ENCODE measurements around the gene LRRFIP1.
"Not testable (repeated sequence)": the region's sequence is repeated elsewhere in the genome, so short reads cannot be mapped to it uniquely, and the experiment has no call there.

The LRRFIP1 gene

DNA sequence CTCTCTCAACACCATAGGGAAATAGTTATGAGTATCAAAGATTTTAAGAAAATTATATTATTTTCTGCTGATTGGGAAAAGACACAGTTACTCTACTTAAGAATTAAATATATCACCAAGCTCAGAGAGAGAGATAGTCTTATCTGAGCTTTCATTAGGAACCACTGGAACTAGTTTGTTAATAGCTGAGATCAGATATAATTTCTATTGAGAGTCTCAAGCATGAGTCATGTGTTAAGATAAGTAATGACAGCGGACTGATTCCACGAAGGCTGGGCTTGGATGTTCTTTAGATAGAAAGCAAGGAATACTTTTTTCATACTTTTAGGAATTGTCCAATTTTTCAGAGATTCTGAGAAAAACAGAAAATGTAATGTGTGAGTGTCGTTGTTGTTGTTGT is 126.8 kb downstream of the LRRFIP1 start:
- no peak for DNase-seq

DNA sequence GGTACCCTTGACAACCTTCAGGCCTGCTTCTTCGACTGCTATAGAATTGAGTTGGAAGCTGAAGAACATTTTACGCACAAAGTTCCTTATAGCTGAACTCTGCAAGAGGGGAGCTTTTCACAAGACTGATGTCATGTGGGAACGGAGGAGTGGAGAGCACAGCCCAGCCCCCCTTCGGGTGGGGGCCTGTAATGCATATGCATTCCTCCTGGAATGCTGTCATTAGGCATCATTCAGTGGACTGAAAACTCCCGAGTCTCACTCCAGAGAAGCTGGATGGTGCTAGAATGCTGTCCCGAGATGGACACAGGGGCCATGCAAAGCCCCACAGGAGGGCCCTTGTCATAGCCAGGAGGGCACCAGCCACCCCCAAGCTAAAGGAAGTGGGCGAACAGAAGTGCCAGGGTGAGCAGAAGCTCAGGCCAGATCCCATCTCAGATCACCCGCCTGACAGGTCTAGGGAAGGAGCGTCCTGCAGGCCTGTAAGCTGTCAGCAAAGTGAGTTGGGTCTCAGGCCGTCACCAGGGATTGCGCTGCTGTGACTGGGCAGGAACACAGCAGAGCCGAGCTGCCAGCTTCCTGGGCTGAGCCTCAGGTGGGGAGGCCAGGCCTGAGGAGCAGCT is 127.3 kb downstream of the LRRFIP1 start:
- DNase-seq, result no peak

DNA sequence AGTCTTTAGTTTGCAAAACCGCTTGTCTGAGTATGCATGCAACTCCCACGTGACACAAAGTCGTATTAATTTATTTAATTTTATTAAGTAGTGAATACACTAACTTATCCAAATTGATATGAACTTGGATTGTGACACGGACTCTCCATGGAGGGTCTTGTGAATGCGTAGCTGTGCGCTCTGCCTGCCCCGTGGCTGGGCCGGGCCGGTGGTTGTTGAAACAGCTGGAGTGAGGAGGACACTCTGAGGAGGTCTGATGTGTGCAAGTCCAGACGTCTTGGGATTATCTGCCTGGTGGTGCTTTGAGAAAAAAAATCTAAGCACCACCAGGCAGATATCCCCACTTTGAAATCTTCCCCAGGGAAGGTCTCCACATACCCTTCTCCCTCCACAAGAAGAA is 130.2 kb downstream of the LRRFIP1 start:
- no peak for DNase-seq

DNA sequence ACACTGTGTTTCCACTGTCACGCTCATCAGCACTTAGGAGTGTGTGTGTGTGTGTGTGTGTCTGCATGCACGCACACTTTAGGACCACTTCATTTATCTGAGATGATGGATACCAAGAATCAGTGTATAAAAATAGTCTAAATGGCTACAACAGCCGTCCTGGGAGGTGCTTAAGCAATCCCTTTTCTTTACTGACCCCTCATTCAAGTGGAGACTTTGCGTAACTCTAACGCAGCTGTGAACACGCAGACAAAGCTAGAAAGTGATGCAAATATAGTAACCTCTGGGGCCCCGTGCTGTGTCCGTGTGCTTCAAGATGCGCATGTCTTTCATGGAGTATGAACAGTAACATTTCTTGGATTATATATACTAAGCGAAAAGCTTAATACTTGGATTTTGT is 130.8 kb downstream of the LRRFIP1 start:
- DNase-seq, result no peak

DNA sequence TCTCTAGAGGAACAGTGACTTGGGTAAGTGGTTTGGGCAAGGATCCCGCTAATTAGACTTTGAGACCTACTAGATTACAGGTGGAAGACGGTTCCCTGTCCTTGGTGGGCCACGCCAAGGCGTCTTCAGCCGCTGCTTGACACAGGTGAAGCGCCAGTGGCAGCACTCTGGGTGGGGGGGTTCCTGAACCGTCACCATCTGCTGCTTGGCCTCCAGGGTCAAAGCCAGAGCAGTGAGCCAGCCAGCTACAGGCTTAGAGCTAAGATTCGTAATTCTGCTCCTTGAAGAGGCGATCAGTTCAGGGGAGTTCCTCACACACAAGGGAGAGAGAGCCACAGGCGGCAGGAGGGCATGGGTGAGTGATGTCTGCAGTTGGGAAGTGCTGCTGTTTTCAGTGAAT is 131.8 kb downstream of the LRRFIP1 start:
- DNase-seq, result no peak

DNA sequence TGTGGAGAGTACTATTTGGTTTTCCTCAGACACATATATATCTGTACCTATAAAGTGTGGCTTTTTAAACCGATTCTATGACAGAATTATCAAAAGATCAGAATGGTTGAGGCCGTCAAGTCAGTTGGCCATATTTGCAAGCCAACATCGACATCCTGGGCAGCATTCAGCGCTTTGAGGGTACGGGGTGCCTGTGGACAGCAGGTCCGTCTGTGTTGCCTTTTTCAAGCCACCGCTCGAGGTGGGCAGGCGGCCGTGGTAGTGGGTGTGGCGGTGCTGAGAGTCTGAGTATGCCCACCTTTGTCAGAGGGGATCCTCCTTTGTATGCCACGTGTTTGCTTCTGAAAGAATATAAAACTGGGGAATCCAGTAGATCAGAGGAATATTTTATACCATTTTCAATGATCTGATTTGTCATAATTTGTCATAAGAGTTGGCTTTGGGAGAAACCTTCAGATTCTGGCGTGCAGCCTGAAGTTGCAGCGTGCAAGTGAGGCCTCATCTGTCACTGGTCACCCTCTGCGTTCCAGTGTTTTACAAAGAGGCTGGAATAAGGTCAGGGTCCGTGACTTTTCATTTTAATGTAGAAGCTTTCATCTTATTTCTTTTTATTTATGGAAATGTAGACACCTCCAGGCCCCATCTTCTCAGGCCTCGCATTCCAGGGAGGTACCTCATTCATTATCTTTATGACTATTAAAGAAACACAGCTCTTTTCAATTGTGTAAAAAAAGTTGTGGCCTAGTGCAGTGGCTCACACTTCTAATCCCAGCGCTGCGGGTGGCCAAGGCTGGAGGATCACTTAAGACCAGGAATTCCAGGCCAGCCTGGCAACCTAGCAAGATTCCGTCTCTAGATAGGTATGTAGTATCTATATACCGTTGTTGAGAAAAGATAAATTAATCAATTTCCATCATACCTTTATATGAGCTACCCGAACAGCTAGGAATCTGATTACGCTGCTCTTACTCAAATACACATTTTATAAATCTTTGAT is 133.4 kb downstream of the LRRFIP1 start:
- DNase-seq, result no peak

DNA sequence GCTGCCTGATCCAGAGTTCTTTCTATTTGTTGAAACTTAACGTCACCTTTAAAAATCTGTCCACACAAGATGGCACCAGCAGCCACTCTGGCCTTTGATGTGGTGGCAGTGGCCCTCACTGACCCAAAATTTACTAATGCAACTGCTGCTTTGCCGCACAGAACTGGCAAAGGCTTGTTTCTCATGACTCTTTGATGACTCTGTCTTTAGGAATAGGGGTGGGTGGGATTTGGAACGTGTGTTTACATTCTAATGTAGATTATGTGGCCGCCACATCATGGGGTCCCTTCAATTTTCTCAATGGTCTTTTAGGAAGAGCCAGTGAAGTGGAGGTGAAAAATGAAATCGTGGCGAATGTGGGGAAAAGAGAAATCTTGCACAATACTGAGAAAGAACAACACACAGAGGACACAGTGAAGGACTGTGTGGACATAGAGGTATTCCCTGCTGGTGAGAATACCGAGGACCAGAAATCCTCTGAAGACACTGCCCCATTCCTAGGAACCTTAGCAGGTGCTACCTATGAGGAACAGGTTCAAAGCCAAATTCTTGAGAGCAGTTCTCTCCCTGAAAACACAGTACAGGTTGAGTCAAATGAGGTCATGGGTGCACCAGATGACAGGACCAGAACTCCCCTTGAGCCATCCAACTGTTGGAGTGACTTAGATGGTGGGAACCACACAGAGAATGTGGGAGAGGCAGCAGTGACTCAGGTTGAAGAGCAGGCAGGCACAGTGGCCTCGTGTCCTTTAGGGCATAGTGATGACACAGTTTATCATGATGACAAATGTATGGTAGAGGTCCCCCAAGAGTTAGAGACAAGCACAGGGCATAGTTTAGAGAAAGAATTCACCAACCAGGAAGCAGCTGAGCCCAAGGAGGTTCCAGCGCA is 135.2 kb downstream of the LRRFIP1 start:
- not testable (repeated sequence) for DNase-seq

DNA sequence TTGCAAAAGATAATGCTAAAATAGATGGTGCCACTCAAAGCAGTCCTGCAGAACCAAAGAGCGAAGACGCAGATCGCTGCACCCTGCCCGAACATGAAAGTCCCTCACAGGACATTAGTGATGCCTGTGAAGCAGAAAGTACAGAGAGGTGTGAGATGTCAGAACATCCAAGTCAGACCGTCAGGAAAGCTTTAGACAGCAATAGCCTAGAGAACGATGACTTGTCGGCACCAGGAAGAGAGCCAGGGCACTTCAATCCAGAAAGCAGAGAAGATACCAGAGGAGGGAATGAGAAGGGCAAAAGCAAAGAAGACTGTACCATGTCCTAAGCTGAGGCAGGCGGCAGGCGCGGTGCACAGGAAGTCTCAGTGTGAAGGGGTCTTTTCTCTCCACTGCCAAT is 136.4 kb downstream of the LRRFIP1 start:
- DNase-seq, result no peak

DNA sequence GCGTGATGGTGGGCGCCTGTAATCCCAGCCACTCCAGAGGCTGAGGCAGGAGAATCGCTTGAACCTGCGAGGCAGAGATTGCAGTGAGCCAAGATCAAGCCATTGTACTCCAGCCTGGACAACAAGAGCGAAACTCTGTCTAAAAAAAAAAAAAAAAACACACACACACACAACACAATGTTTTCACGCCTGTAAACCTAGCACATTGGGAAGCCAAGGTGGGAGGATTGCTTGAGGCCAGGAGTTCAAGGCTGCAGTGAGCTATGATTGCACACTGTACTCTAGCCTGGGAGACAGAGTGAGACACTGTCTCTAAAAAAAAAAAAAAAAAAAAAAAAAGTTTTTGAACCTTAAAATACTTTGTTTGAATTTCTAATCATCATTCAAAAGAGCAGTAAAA is 137.7 kb downstream of the LRRFIP1 start:
- DNase-seq, result not testable (repeated sequence)

DNA sequence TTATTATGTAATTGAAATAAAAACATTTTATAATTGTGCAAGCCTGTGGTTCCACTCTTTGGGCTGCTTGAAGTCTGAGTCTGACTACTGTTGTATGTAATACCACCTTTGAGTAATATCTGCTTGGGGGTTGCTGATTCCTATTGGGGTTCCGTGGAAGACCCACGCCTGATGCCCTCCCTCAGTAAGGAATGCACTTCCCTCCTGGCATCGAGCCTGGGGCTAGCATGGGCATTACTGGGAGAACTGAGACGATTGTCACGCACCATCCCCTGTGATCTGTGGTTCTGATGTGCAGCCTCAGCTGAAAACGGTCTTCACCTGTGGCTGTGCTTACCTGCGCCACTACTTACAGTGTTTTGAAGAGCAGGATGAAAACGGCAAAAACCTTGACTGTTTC is 138.5 kb downstream of the LRRFIP1 start:
- DNase-seq, result no peak

DNA sequence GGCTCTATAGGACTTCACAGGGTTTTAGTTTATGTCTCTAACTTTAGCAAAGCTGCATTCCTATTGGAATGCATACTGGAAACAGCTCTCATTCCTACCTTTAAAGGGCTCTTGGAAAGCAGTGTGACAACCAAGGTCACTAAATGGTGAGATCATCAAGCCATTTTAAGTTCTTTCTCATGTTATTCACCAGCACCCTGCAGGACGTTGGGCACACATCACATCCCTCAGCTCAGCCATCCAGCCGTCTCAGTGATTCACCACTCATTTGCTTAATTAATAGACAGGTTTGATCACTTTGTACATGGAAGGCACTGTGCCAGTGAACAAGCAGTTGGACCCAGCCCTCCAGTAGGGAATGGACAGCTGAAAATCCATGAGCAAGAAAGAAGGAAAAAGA is 139.0 kb downstream of the LRRFIP1 start:
- DNase-seq, result no peak

DNA sequence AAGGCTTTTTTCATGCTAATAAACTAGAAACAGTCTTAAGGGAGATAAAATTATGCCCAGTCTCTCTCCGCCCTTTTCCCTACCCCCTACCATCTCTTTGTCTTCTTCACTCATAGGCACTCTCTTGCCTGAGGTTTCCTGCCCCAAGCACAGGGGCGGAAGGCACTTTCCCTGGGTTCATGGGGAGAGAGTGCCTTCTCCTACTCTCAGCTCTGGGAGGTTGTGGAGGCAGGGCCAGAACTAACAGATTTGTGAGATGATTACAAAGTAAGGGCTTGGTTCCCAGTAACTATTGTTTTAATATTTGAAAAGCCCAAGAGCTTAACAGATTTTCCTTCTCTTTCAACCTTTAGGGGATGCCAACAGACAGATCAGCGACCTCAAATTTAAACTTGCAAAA is 145.1 kb downstream of the LRRFIP1 start:
- DNase-seq, result no peak

DNA sequence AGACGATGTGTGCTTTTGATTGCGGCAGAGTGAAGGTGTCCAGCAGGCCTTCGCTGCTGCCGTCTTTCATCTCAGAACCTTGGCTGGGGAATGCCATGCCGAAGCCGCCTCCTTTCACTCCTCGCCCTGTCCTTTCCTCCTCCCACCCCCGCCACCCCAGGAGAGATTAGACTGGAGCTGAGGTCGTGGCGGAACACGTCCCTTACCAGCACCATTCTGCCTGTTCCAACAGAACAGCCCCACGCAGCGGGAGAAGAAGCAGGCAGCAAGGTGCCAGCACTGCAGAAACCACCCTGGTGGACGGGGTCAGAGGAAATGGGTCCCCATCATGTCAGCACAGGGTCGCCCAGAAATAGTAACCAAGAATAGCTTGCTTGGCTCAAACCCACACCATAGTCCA is 146.4 kb downstream of the LRRFIP1 start:
- DNase-seq, result no peak

DNA sequence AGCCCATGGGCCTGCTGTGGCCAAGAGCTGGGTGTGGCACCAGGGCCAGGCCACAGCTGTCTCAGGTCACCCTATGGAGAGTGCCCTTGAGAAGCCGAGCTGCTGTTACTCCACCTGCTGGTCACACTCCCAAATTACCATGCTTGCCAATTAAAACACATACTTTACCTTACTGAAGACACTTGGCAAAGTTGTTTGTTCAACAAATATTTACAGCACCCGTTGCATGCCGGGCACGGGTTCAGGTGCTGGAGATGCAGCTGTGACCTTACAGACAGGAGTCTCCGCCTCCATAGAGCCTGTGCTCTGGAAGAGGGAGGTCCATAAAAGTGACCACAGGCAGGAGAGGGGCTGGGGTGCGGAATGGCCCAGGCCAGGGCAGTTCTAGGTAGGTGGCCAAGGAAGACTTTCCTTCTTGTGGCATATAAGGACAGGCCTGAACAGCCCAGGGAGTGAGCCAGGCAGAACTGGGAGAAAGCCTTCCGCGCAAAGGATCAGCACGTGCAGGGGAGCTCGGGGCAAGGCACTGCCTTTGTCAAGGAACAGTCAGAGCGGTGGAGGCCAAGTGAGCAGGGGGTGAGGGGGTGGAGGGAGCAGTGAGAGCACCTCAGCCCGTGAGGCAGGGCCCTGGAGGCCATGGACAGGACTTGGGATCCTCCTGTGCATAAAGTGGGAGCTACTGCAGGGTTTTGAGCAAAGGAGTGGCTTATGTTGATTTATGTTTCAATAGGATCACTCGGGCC is 147.6 kb downstream of the LRRFIP1 start:
- no peak for DNase-seq

DNA sequence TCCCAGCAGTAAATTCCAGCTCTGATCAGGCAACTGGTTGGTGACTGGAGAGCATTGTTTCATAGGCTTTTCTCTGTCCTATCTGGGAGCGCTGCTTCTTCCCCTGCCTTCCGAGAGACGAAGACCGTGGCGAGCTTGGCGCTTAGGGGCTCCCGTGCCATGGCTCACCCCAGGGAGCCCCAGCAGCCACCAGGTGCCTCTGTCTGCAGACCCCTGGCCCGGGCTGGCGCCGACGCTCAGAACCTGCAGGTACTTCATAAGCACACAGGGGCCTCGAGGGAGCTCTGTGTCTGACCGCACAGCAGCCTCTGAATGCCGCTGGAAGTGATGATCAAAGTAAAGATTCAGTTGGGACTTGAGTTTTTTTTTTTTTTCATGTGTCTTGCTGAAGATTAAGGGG is 152.1 kb downstream of the LRRFIP1 start:
- DNase-seq, result no peak

DNA sequence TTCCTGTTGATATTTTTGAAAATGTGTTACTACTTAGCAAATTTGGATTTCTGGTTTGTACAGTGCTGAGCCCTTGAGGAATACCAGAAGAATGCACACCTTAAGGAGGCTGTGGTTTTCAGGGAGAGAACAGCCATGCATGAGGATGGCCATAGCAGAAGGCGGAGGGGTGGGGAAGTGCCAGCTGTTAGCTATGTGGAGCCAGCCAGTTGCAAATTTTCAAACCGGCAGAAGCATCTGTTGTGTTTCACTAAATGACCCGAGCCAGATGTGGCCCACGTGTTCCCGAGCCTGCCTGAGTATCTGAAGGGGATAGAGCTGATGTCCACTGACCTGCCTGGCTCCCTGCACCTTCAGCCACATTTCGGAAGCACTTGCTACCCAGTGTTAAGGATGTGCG is 154.8 kb downstream of the LRRFIP1 start:
- DNase-seq, result peak; percentile 8

DNA sequence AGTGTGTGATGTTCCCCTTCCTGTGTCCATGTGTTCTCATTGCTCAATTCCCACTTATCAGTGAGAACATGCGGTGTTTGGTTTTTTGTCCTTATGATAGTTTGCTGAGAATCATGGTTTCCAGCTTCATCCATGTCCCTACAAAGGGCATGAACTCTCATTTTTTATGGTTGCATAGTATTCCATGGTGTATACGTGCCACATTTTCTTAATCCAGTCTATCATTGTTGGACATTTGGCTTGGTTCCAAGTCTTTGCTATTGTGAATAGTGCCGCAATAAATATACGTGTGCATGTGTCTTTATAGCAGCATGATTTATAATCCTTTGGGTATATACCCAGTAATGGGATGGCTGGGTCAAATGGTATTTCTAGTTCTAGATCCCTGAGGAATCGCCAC is 156.3 kb downstream of the LRRFIP1 start:
- not testable (repeated sequence) for DNase-seq

DNA sequence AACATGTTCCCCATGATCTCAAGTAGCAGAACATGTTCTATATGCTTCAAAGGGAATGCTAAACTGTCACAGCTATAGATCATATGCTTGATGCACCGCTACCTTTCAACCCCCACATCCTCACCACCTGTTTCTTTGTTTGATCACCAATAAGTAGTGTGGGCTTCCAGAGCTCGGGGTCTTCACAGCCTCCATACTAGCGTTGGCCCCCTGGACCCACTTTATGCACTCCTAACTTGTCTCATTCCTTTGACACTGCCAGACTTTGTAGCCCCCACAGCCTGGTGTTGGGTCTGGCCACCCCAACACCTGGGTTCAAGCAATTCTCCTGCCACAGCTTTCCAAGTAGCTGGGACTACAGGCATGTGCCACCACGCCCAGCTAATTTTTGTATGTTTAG is 159.5 kb downstream of the LRRFIP1 start:
- DNase-seq, result no peak

DNA sequence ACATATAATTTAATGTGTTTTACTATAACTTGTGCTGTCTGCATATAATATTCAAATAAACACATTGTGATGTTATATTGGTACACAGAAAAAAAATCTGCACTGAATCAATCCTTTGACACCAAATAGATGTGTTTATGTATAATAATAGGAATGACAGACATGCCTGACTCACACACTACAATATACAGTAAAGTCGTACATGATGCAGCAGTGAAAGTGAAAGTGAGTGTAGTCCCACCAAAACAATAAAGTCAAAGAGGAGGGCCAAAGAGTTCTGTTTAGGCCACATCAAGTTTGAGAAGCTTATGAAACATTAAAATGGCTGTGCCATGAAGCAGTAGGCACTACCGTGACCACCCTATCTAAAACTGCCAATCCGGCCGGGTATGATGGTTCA is 163.0 kb downstream of the LRRFIP1 start:
- no peak for DNase-seq

DNA sequence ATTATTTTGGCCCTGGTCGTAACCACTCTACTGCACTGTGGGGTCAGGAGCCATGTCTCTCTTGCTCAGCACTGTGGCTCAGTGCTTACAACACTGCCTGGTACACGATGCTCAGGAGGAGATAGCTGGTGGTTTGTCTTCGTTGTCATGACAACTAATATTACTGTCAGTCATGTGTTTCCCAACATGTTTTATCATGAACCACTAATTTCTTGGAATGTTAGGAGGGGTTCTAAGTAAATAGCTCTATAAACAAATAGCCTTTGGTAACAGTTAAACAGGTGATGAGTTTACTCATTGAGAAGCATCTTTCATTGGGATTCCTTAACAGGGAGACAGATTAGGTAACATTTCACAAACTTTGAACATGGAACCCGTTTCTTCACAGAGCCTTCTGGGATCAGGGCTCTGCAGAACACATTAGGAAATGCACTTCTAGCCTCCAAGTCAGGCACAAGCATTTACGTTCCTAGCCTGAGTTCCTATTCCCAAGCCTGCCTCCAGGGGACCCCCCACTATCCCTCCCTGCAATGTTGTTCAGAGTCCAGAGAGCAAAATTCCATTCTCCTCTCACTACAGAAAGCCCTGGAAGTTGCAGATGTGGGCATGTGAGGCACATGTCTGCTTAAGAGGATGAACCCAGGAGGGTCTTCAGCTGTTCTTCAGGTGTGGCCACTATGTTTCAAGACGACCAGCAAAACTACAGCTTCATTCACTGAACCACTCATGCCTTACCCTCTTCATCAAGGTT is 164.8 kb downstream of the LRRFIP1 start:
- DNase-seq, result no peak

DNA sequence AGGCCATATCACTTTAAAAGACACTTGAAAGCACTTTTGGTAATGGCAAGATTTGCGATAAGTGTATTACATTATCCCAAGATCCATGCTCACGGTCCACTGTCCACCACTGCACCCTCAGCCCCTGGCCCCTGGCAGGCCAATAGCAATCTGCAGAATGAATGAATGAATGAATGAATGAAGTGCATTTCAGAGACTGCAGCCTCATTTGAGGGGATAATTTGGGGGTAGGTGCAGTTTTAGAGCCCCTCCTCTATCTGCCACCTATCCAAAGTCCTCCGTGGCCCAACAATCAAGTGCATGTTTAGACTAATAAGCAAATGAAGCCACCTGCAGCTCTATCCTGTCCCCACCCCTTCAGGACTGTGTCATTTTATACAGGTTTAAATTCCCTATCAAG is 169.9 kb downstream of the LRRFIP1 start:
- DNase-seq, result no peak

Measured in NCI-H2171 (cell line).